B cell (primary cell): ENCODE data around the gene TMED1. TPM values are rescaled to one million over a fixed set of nuclear protein-coding genes. Genes with fewer than 3 reads are reported as not detected.

Experiments
- ATAC-seq: fragments of 200-7000 bp; cut with Tn5 transposase; one replicate; pipeline ENCODE4 v1.10.0; 2021; ENCODE audit warnings: low read depth, mild to moderate bottlenecking, moderate number of reproducible peaks, moderate library complexity
- CTCF ChIA-PET: fragments of 350-600 bp; sonication (Branson Sonifier 250); formaldehyde crosslinking; loops from one replicate; lab custom pipeline; 2021; ENCODE audit warnings: antibody characterized with exemption, inconsistent platforms; lab: Charles Lee
- POLR2A ChIA-PET: fragments of 350-600 bp; sonication (Branson Sonifier 250); formaldehyde crosslinking; loops from one replicate; lab custom pipeline; 2021; ENCODE audit warnings: antibody characterized with exemption; lab: Charles Lee
- DNase-seq: peaks from one replicate; pipeline ENCODE4 v3.0.0; 2013
- H2AFZ ChIP-seq: 2 replicates; pipeline ENCODE4 v1.6.1; 2012; ENCODE audit warnings: mild to moderate bottlenecking, low read depth, low read length; ENCODE audit not compliant: insufficient read depth, poor library complexity, severe bottlenecking
- H3K27ac ChIP-seq, 2 donors: 1 replicate in 1 of 2; 2 replicates in 1 of 2; pipeline ENCODE4 v1.5.1; 2012 to 2013; ENCODE audit warnings: low read length in 2 of 2, mild to moderate bottlenecking in 2 of 2, moderate library complexity in 1 of 2
- H3K27me3 ChIP-seq, 4 experiments: fragments of 200-600 bp in 1 of 4; sonication (generic) in 1 of 4; replicated peaks in 1 of 4; 1 replicate in 2 of 4; 2 replicates in 2 of 4; pipeline versions ENCODE4 v1.6.1 to v1.7.0; 2013 to 2016; ENCODE audit warnings: low read length in 3 of 4, mild to moderate bottlenecking in 2 of 4, mixed read lengths in 1 of 4, moderate library complexity in 1 of 4; ENCODE audit not compliant: insufficient read depth in 4 of 4, control insufficient read depth in 3 of 4; ENCODE audit errors: control extremely low read depth in 1 of 4
- H3K36me3 ChIP-seq, 2 experiments: replicated peaks in 1 of 2; 1 replicate in 1 of 2; 2 replicates in 1 of 2; pipeline versions ENCODE4 v1.6.1 to v1.7.1; 2013; ENCODE audit warnings: low read length in 1 of 2; ENCODE audit not compliant: insufficient read depth in 2 of 2, control insufficient read depth in 1 of 2; ENCODE audit errors: control extremely low read depth in 1 of 2, extremely low read depth in 1 of 2
- H3K4me1 ChIP-seq, 2 donors: fragments of 200-600 bp in 1 of 2; sonication (generic) in 1 of 2; 1 replicate in 1 of 2; 2 replicates in 1 of 2; pipeline versions ENCODE4 v1.5.1 to v1.6.1; 2013 to 2017; ENCODE audit warnings: low read length in 2 of 2; ENCODE audit not compliant: control insufficient read depth in 2 of 2, insufficient read depth in 2 of 2
- H3K4me2 ChIP-seq: replicated peaks from 2 replicates; pipeline ENCODE3; 2012; ENCODE audit warnings: mild to moderate bottlenecking, low read depth, low read length; ENCODE audit not compliant: poor library complexity, severe bottlenecking
- H3K4me3 ChIP-seq, 5 experiments: fragments of 200-600 bp in 1 of 5; sonication (generic) in 1 of 5; 1 replicate in 3 of 5; 2 replicates in 2 of 5; pipeline versions ENCODE4 v1.5.1 to v1.7.0; 2011 to 2016; ENCODE audit warnings: low read length in 4 of 5, mild to moderate bottlenecking in 4 of 5, low read depth in 2 of 5, control low read depth in 1 of 5, moderate library complexity in 1 of 5; ENCODE audit not compliant: insufficient read depth in 1 of 5; ENCODE audit errors: control extremely low read depth in 1 of 5, extremely low read depth in 1 of 5
- H3K79me2 ChIP-seq: fragments of 200-600 bp; sonication (generic); one replicate; pipeline ENCODE4 v1.6.0; 2016; ENCODE audit warnings: low read length; ENCODE audit not compliant: control insufficient read depth, insufficient read depth
- H3K9ac ChIP-seq: fragments of 200-600 bp; sonication (generic); 2 replicates; pipeline ENCODE4 v1.6.1; 2017; ENCODE audit warnings: mild to moderate bottlenecking, low read length, moderate library complexity
- H3K9me3 ChIP-seq, 3 donors: one replicate each; pipeline versions ENCODE4 v1.6.1 to v1.7.1; 2013; ENCODE audit warnings: low read length in 2 of 3; ENCODE audit not compliant: control insufficient read depth in 2 of 3, insufficient read depth in 1 of 3; ENCODE audit errors: control extremely low read depth in 1 of 3
- H4K20me1 ChIP-seq: 2 replicates; pipeline ENCODE4 v1.6.0; 2012; ENCODE audit warnings: mild to moderate bottlenecking, low read length; ENCODE audit not compliant: insufficient read depth, control insufficient read depth, poor library complexity, severe bottlenecking
- H3K27ac Mint-ChIP-seq: one replicate; pipeline ENCODE4 v1.8.0; 2021; ENCODE audit warnings: mixed read lengths
- H3K27me3 Mint-ChIP-seq: one replicate; pipeline ENCODE4 v1.8.0; 2021; ENCODE audit warnings: mixed read lengths
- H3K4me1 Mint-ChIP-seq: one replicate; pipeline ENCODE4 v1.8.0; 2021; ENCODE audit warnings: mixed read lengths
- H3K4me3 Mint-ChIP-seq: one replicate; pipeline ENCODE4 v1.8.0; 2021; ENCODE audit warnings: mixed read lengths
- H3K9me3 Mint-ChIP-seq: one replicate; pipeline ENCODE4 v1.8.0; 2022; ENCODE audit warnings: mixed read lengths; ENCODE audit not compliant: insufficient read depth
- EZH2 ChIP-seq: IDR thresholded peaks from 2 replicates; pipeline ENCODE4 v1.6.1; 2012; ENCODE audit warnings: borderline replicate concordance, low read depth, mild to moderate bottlenecking, moderate library complexity, low read length; ENCODE audit not compliant: insufficient read depth, poor library complexity, severe bottlenecking
- whole genome bisulfite sequencing: methylation state at CpG from one replicate; pipeline ENCODE4 v1.1.5; 2013; ENCODE audit warnings: missing lambda C conversion rate; ENCODE audit not compliant: insufficient coverage; 5-methylcytosine and 5-hydroxymethylcytosine counted together
- intact Hi-C: fragments of 100-400 bp; cut with micrococcal nuclease; formaldehyde crosslinking; loops from one replicate; pipeline ENCODE4 v1.10.0; 2022
- polyA plus RNA-seq: library from polyadenylated mRNA; depleted of rRNA; stranded (reverse); fragments of >200 nt; gene quantifications from 2 replicates; pipeline ENCODE4 v1.2.3, GENCODE V29; 2012
- total RNA-seq, 2 donors: library from RNA; stranded (reverse); fragments of 120-200 nt in 1 of 2; gene quantifications; 1 replicate in 1 of 2; 2 replicates in 1 of 2; pipeline versions ENCODE4 v1.2.3 to v1.2.4, GENCODE V29; 2013 to 2022
- TF ChIP-seq, protein P1 (sequence below): fragments of 200-600 bp; IDR thresholded peaks from one replicate; pipeline ENCODE4 v1.8.0; 2022; ENCODE audit warnings: antibody characterized with exemption, mild to moderate bottlenecking

Gene TMED1
- total and polyA plus RNA-seq, 2 donors (not counting 1 experiment from before 2014, with no cell fraction given), result 10.8 to 14.7 TPM

DNA sequence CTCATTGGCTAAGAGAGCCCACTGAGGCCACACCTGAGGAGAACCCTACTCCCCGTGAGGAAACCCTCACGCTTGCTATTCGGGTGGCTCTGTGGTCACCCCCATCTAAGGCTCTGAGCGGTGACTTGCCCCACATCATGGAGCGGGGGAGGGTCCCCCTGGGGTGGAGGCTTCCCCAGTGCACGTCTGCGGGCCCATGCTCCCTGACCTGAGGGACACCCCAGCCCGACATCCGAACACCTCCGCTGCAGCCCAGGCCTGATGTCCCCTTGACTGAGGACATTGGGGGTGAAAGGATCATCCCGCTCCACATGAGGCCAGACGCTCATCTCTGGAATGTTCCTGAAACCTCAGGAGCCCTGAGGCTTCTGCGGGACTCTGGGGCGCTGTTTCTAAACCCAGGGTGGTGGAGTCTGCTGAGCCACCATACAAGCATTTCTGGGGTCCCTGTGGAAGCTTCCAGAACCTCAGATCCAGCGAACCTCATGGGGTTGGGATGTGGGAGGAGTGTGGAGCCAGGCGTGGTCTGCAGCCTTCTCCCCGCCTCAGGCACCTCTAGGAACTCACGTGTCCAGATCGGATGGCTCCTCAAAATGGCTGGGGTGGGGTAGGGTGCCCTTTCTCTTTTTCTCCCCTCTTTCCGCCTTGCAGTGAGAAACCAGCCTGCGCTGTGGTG lies 19.9 kb downstream of the TMED1 start:
- no peaks in the 10 kb centered on the region for H3K27me3 ChIP-seq
- no peaks in the 10 kb centered on the region for H3K4me1 ChIP-seq
- peaks cover 9% of the 10 kb centered on the region for H4K20me1 ChIP-seq
- CTCF ChIA-PET, result no interaction called here
- intact Hi-C loops, result no loop called here
- H3K4me3 ChIP-seq, result no peak overlapping the region
- H3K27ac ChIP-seq, result no peak overlapping the region
- H3K4me3 Mint-ChIP-seq, result no peak overlapping the region
- H3K27ac Mint-ChIP-seq, result no peak overlapping the region
- no peaks in the 10 kb centered on the region for H3K27me3 Mint-ChIP-seq
- no peak overlapping the region for H2AFZ ChIP-seq
- TF ChIP-seq EZH2, result no peak
- TF ChIP-seq, protein P1, sequence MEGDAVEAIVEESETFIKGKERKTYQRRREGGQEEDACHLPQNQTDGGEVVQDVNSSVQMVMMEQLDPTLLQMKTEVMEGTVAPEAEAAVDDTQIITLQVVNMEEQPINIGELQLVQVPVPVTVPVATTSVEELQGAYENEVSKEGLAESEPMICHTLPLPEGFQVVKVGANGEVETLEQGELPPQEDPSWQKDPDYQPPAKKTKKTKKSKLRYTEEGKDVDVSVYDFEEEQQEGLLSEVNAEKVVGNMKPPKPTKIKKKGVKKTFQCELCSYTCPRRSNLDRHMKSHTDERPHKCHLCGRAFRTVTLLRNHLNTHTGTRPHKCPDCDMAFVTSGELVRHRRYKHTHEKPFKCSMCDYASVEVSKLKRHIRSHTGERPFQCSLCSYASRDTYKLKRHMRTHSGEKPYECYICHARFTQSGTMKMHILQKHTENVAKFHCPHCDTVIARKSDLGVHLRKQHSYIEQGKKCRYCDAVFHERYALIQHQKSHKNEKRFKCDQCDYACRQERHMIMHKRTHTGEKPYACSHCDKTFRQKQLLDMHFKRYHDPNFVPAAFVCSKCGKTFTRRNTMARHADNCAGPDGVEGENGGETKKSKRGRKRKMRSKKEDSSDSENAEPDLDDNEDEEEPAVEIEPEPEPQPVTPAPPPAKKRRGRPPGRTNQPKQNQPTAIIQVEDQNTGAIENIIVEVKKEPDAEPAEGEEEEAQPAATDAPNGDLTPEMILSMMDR, result no peak
- H3K4me2 ChIP-seq, result no peak overlapping the region
- POLR2A ChIA-PET, result no interaction called here
- no peaks in the 10 kb centered on the region for H3K9me3 Mint-ChIP-seq
- no peak overlapping the region for H3K9ac ChIP-seq
- no peaks in the 10 kb centered on the region for H3K4me1 Mint-ChIP-seq
- DNase-seq, result no peak
- no peaks in the 10 kb centered on the region for H3K9me3 ChIP-seq
- 97% methylated on average over 20 of the region's 21 CpGs for WGBS
- peaks cover 12% of the 10 kb centered on the region for H3K79me2 ChIP-seq
- ATAC-seq, result no peak
- peaks cover 0 to 58% of the 10 kb centered on the region in 2 experiments for H3K36me3 ChIP-seq

DNA sequence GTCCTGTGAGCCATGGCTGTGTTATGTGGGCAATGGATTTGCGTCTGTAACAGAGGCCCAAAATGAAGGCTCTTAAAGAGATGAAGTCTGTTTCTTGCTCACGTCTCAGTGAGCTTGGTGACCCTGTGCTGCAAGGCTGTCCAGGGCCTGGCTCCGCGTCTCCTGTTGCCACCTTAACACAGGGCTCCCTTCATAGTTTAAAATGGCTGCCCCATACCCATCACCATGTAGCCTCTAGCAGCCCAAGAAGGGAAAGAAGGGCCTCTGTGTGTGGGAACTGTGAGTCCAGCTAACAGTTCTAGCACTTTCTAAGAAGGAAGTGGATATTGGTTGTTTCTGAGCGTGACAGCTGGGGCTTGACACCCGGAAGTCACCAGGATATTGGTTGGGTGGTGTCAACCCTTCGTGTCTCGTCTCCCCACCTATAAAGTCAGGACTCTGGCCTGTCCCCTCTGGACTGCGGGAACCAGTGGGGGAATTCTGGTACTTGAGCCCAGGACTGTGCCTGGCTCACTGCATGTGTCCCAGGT lies 20.9 kb downstream of the TMED1 start:
- DNase-seq (no peak), ATAC-seq (no peak)
- no peak overlapping the region for H3K27ac Mint-ChIP-seq
- H3K27me3 Mint-ChIP-seq, result no peaks in the 10 kb centered on the region
- no peak for TF ChIP-seq EZH2
- TF ChIP-seq, protein P1, result no peak
- Histone ChIP-seq H3K79me2 (peaks cover 21% of the 10 kb centered on the region), H3K27me3 (no peaks in the 10 kb centered on the region), H3K9me3 (no peaks in the 10 kb centered on the region), H3K4me2 (no peak overlapping the region), H4K20me1 (peaks cover 17% of the 10 kb centered on the region), H3K27ac (no peak overlapping the region), H3K36me3 (peaks cover 0 to 57% of the 10 kb centered on the region in 2 experiments), H2AFZ (no peak overlapping the region), H3K4me3 (no peak overlapping the region), H3K4me1 (no peaks in the 10 kb centered on the region), H3K9ac (no peak overlapping the region)
- no peaks in the 10 kb centered on the region for H3K4me1 Mint-ChIP-seq
- H3K9me3 Mint-ChIP-seq, result no peaks in the 10 kb centered on the region
- POLR2A ChIA-PET, result no interaction called here
- CTCF ChIA-PET, result no interaction called here
- H3K4me3 Mint-ChIP-seq, result no peak overlapping the region
- 96% methylated on average over 4 of the region's 9 CpGs for WGBS
- intact Hi-C loops, result no loop called here
